ENCODE measurements around the gene IFT88. TPM values are rescaled to one million over a fixed set of nuclear protein-coding genes. Genes with fewer than 3 reads are reported as not detected.

IFT88 gene
- total RNA-seq, 1 donor from 2014 or later: 8.7 TPM

DNA sequence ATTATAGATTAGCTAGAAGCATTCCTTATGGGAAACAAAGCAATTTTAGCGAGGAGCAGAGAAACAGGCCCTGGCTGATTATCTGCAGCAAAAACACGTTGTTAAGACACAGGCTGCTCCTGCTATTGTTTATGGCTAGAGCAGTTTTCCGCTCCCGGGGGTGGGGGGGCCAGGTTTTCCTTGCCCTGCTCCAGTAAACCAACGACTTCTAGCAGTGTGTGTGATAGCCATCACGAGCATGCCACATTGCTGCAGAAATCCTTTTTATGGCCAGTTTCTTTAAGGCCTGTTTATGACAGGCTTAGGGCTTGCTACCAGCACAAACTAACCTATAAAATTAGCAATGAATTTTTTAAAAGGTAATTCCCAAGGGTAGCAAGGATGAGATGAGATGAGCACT lies 118.1 kb downstream of the IFT88 start:
- Mint-ChIP-seq H3K4me1 (ENCODE audit: low read depth, unreplicated experiment) (peaks cover 16% of the 10 kb centered on the region), H3K4me3 (ENCODE audit: unreplicated experiment) (no peak overlapping the region), H3K36me3 (ENCODE audit: unreplicated experiment) (no peaks in the 10 kb centered on the region), H3K9me3 (ENCODE audit: unreplicated experiment) (peaks cover 2% of the 10 kb centered on the region), H3K27ac (ENCODE audit: unreplicated experiment) (no peak overlapping the region), H3K27me3 (ENCODE audit: unreplicated experiment) (peaks cover 7% of the 10 kb centered on the region)
- no peak for TF ChIP-seq CTCF (IDR thresholded peaks at IDR 0.05; ENCODE audit: partially characterized antibody, unreplicated experiment)
- DNase-seq: no peak

DNA sequence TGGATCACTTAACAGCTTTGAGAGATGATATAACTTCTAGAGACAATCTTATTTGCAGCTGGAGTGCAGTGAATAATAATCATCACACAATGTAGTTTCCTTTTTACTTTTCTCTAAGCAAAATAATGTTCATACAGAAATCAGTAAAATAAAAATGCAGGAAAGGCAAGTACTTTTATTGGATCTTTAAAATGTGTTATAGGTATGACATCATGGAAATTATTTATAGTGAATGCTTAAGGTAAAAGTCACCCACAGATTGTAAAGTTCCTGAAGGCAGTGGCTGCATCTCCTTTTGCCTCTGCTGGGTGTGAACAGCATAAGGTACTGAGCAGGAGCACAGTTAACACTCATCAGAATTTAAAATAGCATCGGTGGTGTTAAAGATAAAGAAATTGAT lies 119.2 kb downstream of the IFT88 start:
- H3K9me3 Mint-ChIP-seq (ENCODE audit: unreplicated experiment): peaks cover 2% of the 10 kb centered on the region
- peaks cover 14% of the 10 kb centered on the region for H3K4me1 Mint-ChIP-seq (ENCODE audit: low read depth, unreplicated experiment)
- H3K27ac Mint-ChIP-seq (ENCODE audit: unreplicated experiment): peak overlapping the region; percentile 22
- no peaks in the 10 kb centered on the region for H3K36me3 Mint-ChIP-seq (ENCODE audit: unreplicated experiment)
- no peak overlapping the region for H3K4me3 Mint-ChIP-seq (ENCODE audit: unreplicated experiment)
- DNase-seq: no peak
- TF ChIP-seq CTCF (IDR thresholded peaks at IDR 0.05; ENCODE audit: partially characterized antibody, unreplicated experiment): no peak
- H3K27me3 Mint-ChIP-seq (ENCODE audit: unreplicated experiment): peaks cover 7% of the 10 kb centered on the region

DNA sequence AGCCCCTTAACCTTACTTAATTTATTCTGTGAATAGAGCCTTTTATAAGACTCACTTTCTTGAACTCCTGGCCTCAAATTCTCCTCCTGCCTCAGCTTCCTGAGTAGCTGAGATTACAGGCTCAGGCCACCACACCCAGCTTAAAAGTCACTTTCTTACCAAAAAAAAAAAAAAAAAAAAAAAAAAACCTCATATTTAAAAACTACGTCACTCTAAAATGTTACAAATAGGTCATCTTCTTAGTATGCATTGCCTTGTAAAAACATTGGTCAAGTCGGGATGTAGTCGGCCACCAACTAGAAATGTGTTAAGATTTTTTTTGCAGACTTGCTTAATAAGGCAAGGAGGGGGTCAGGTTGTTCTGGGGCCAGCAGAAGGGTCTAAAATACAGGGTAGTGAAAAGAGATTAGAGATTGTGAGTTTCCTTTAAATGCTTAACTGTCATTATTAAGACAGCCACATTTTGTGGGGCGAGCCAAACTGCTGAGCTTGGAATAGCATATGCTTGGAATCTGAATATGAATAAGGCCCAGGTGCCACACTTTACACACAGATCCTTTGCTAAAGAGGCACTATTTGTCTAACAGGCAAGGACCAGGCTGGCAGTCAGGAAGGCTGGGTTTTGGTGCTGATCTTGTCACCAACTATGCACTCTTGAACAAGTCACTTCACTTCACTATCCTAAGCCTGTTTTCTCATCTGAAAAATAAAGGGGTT lies 120.1 kb downstream of the IFT88 start:
- no peak for TF ChIP-seq CTCF (IDR thresholded peaks at IDR 0.05; ENCODE audit: partially characterized antibody, unreplicated experiment)
- H3K9me3 Mint-ChIP-seq (ENCODE audit: unreplicated experiment): peaks cover 2% of the 10 kb centered on the region
- no peaks in the 10 kb centered on the region for H3K36me3 Mint-ChIP-seq (ENCODE audit: unreplicated experiment)
- peaks cover 7% of the 10 kb centered on the region for H3K27me3 Mint-ChIP-seq (ENCODE audit: unreplicated experiment)
- DNase-seq: no peak
- H3K4me3 Mint-ChIP-seq (ENCODE audit: unreplicated experiment): no peak overlapping the region
- peaks cover 14% of the 10 kb centered on the region for H3K4me1 Mint-ChIP-seq (ENCODE audit: low read depth, unreplicated experiment)
- H3K27ac Mint-ChIP-seq (ENCODE audit: unreplicated experiment): no peak overlapping the region

DNA sequence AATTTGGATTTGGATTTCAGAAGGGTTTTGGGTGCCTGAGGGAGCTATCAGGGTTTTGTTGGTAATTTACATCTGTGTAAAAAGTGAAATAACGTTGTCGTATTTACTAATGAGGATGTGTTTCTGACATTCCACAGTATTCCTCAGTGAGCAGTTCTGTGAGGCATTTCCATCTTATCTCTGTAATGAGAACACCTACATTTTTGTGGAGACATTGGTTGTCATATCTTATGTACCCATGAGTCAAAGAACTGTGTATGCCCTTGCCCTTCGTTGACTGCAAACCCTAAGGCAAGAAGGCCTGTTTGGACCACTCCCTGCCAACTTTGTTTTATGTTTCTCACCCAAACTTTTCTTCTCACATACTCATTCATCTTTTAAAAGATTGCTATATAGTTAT lies 122.3 kb downstream of the IFT88 start:
- no peak overlapping the region for H3K27ac Mint-ChIP-seq (ENCODE audit: unreplicated experiment)
- DNase-seq: no peak
- peaks cover 3% of the 10 kb centered on the region for H3K27me3 Mint-ChIP-seq (ENCODE audit: unreplicated experiment)
- H3K36me3 Mint-ChIP-seq (ENCODE audit: unreplicated experiment): no peaks in the 10 kb centered on the region
- H3K4me1 Mint-ChIP-seq (ENCODE audit: low read depth, unreplicated experiment): peaks cover 14% of the 10 kb centered on the region
- H3K9me3 Mint-ChIP-seq (ENCODE audit: unreplicated experiment): peaks cover 2% of the 10 kb centered on the region
- no peak overlapping the region for H3K4me3 Mint-ChIP-seq (ENCODE audit: unreplicated experiment)
- no peak for TF ChIP-seq CTCF (IDR thresholded peaks at IDR 0.05; ENCODE audit: partially characterized antibody, unreplicated experiment)

DNA sequence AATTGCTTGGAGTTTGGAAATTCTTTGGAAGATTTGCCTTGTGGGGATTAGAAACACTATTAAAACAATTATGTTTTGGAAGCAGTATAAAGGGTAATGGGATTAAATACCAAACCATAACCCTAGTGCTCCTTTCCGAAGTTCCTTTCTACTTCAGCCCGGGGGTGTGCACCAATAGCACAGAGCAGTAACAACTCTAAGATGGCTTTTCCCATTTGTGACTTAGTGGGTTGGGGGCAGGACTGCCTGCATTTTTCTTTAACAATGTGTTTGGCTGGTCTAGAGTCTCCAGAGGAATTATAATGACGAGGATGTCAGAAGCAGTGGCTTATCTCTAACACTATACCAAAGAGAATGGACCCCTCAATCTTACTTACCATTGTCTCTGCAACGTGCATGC lies 124.7 kb downstream of the IFT88 start:
- Mint-ChIP-seq H3K27ac (ENCODE audit: unreplicated experiment) (no peak overlapping the region), H3K9me3 (ENCODE audit: unreplicated experiment) (peaks cover 2% of the 10 kb centered on the region), H3K27me3 (ENCODE audit: unreplicated experiment) (peaks cover 1% of the 10 kb centered on the region), H3K36me3 (ENCODE audit: unreplicated experiment) (no peaks in the 10 kb centered on the region), H3K4me1 (ENCODE audit: low read depth, unreplicated experiment) (peaks cover 7% of the 10 kb centered on the region), H3K4me3 (ENCODE audit: unreplicated experiment) (no peak overlapping the region)
- TF ChIP-seq CTCF (IDR thresholded peaks at IDR 0.05; ENCODE audit: partially characterized antibody, unreplicated experiment): no peak
- DNase-seq: no peak

Measured in glutamatergic neuron (in vitro differentiated cells).